CD4-positive, CD25-positive, alpha-beta regulatory T cell (primary cell): Measurements from ENCODE around the gene MSX1. TPM values are rescaled to one million over a fixed set of nuclear protein-coding genes. Genes with fewer than 3 reads are reported as not detected.

Source experiments
- ATAC-seq, 2 donors: fragments of 150-1000 bp; cut with Tn5 transposase; one replicate each; pipeline ENCODE4 v1.10.0; 2021; ENCODE audit warnings: low read depth in 2 of 2, moderate number of reproducible peaks in 2 of 2, moderate library complexity in 1 of 2
- DNase-seq, 3 donors: peaks; one replicate each; pipeline versions ENCODE4 v3.0.0 to v3.0.0-alpha.2; 2012 to 2022; ENCODE audit warnings: mixed read lengths in 1 of 3
- H3K27ac ChIP-seq: one replicate; pipeline ENCODE4 v1.7.0; 2013; ENCODE audit warnings: mild to moderate bottlenecking, low read length; ENCODE audit not compliant: insufficient read depth, poor library complexity, severe bottlenecking
- H3K27me3 ChIP-seq: one replicate; pipeline ENCODE4 v1.7.0; 2013; ENCODE audit warnings: low read length; ENCODE audit not compliant: control insufficient read depth, insufficient read depth
- H3K36me3 ChIP-seq: one replicate; pipeline ENCODE4 v1.7.0; 2013; ENCODE audit warnings: mild to moderate bottlenecking, low read length, moderate library complexity; ENCODE audit not compliant: control insufficient read depth, insufficient read depth
- H3K4me1 ChIP-seq: 2 replicates; pipeline ENCODE4 v1.7.0; 2013; ENCODE audit warnings: mild to moderate bottlenecking, low read length; ENCODE audit not compliant: insufficient read depth, control insufficient read depth, poor library complexity, severe bottlenecking
- H3K4me3 ChIP-seq: one replicate; pipeline ENCODE4 v1.7.0; 2013; ENCODE audit warnings: low read depth, mild to moderate bottlenecking, low read length, moderate library complexity
- H3K9me3 ChIP-seq, 2 experiments: 1 replicate in 1 of 2; 2 replicates in 1 of 2; pipeline ENCODE4 v1.7.0; 2013; ENCODE audit warnings: low read length in 2 of 2, mild to moderate bottlenecking in 1 of 2, moderate library complexity in 1 of 2; ENCODE audit not compliant: control insufficient read depth in 2 of 2
- H3K27ac Mint-ChIP-seq, 3 donors: one replicate each; pipeline ENCODE4 v1.8.0; 2020 to 2022; ENCODE audit warnings: mild to moderate bottlenecking in 3 of 3, mixed read lengths in 3 of 3, moderate library complexity in 2 of 3
- H3K27me3 Mint-ChIP-seq: one replicate; pipeline ENCODE4 v1.8.0; 2022; ENCODE audit warnings: mild to moderate bottlenecking, mixed read lengths
- H3K36me3 Mint-ChIP-seq: one replicate; pipeline ENCODE4 v1.8.0; 2020; ENCODE audit warnings: mixed read lengths
- H3K4me1 Mint-ChIP-seq, 4 donors: one replicate each; pipeline ENCODE4 v1.8.0; 2020 to 2022; ENCODE audit warnings: mixed read lengths in 4 of 4, mild to moderate bottlenecking in 1 of 4
- H3K4me3 Mint-ChIP-seq, 4 donors: one replicate each; pipeline ENCODE4 v1.8.0; 2020 to 2022; ENCODE audit warnings: mild to moderate bottlenecking in 4 of 4, mixed read lengths in 4 of 4, moderate library complexity in 3 of 4
- H3K9me3 Mint-ChIP-seq, 7 donors: one replicate each; pipeline ENCODE4 v1.8.0; 2020 to 2022; ENCODE audit warnings: mixed read lengths in 7 of 7, mild to moderate bottlenecking in 3 of 7, moderate library complexity in 2 of 7
- polyA plus RNA-seq, 4 donors: library from polyadenylated mRNA; unstranded; fragments of 300-500 nt; fragmentation: Illumina TruSeq; gene quantifications; one replicate each; pipeline ENCODE4 v1.2.3, GENCODE V29; 2021
- total RNA-seq: library from RNA; stranded (reverse); gene quantifications from one replicate; pipeline ENCODE4 v1.2.3, GENCODE V29; 2022

MSX1 gene
- total and polyA plus RNA-seq, 5 donors from 2014 or later, result 0.32 to 0.54 TPM; not detected in 3

GRCh38 chr4:4890574-4891255, 31.2 kb downstream of the MSX1 start:
- Mint-ChIP-seq H3K36me3 (no peaks in the 10 kb centered on the region), H3K4me3 (no peak overlapping the region), H3K27me3 (peaks cover 34% of the 10 kb centered on the region), H3K4me1 (no peaks in the 10 kb centered on the region), H3K27ac (no peak overlapping the region), H3K9me3 (no peaks in the 10 kb centered on the region)
- no peak for DNase-seq
- Histone ChIP-seq H3K27me3 (peaks cover 2% of the 10 kb centered on the region), H3K4me1 (no peaks in the 10 kb centered on the region), H3K36me3 (no peaks in the 10 kb centered on the region), H3K27ac (no peak overlapping the region), H3K9me3 (no peaks in the 10 kb centered on the region), H3K4me3 (no peak overlapping the region)
- ATAC-seq, result no peak

GRCh38 chr4:4893721-4894120, 34.3 kb downstream of the MSX1 start:
- peaks cover 0 to 1% (median 0%) of the 10 kb centered on the region in 7 donors for H3K9me3 Mint-ChIP-seq
- H3K27ac Mint-ChIP-seq, result no peak overlapping the region

GRCh38 chr4:4899202-4899925, 39.9 kb downstream of the MSX1 start:
- DNase-seq (no peak), ATAC-seq (no peak)
- Histone ChIP-seq H3K9me3 (no peaks in the 10 kb centered on the region), H3K27me3 (peaks cover 15% of the 10 kb centered on the region), H3K4me3 (no peak overlapping the region), H3K27ac (no peak overlapping the region), H3K4me1 (no peaks in the 10 kb centered on the region), H3K36me3 (no peaks in the 10 kb centered on the region)
- Mint-ChIP-seq H3K36me3 (no peaks in the 10 kb centered on the region), H3K4me3 (no peak overlapping the region), H3K27ac (no peak overlapping the region), H3K27me3 (peaks cover 5% of the 10 kb centered on the region), H3K9me3 (peaks cover 0 to 1% (median 0%) of the 10 kb centered on the region in 7 donors), H3K4me1 (no peaks in the 10 kb centered on the region)

More at GRCh38 chr4:4893721-4894120, 34.3 kb downstream of the MSX1 start:
- Histone ChIP-seq H3K9me3 (no peaks in the 10 kb centered on the region), H3K27ac (no peak overlapping the region), H3K27me3 (peaks cover 4% of the 10 kb centered on the region), H3K4me1 (no peaks in the 10 kb centered on the region), H3K4me3 (no peak overlapping the region), H3K36me3 (no peaks in the 10 kb centered on the region)
- peaks cover 22% of the 10 kb centered on the region for H3K27me3 Mint-ChIP-seq
- ATAC-seq (no peak), DNase-seq (no peak)
- H3K4me1 Mint-ChIP-seq, result no peaks in the 10 kb centered on the region
- no peak overlapping the region for H3K4me3 Mint-ChIP-seq
- no peaks in the 10 kb centered on the region for H3K36me3 Mint-ChIP-seq

- H3K27ac Mint-ChIP-seq, result no peak overlapping the region
- no peaks in the 10 kb centered on the region for H3K4me1 Mint-ChIP-seq
- H3K9me3 Mint-ChIP-seq, result peaks cover 0 to 2% (median 1%) of the 10 kb centered on the region in 7 donors
- no peaks in the 10 kb centered on the region for H3K36me3 Mint-ChIP-seq
- no peak for DNase-seq
- no peak overlapping the region for H3K4me3 Mint-ChIP-seq
- no peaks in the 10 kb centered on the region for H3K9me3 ChIP-seq
- H3K36me3 ChIP-seq, result no peaks in the 10 kb centered on the region
- no peak overlapping the region for H3K4me3 ChIP-seq
- no peak overlapping the region for H3K27ac ChIP-seq
- ATAC-seq, result no peak
- peaks cover 18% of the 10 kb centered on the region for H3K27me3 ChIP-seq
- H3K4me1 ChIP-seq, result no peaks in the 10 kb centered on the region
- H3K27me3 Mint-ChIP-seq, result peaks cover 18% of the 10 kb centered on the region
Observed at GRCh38 chr4:4901877-4902276, 42.4 kb downstream of the MSX1 start.

- Histone ChIP-seq H3K9me3 (no peaks in the 10 kb centered on the region), H3K4me3 (no peak overlapping the region), H3K4me1 (no peaks in the 10 kb centered on the region), H3K27ac (no peak overlapping the region), H3K36me3 (no peaks in the 10 kb centered on the region), H3K27me3 (peaks cover 10% of the 10 kb centered on the region)
- Mint-ChIP-seq H3K4me1 (no peaks in the 10 kb centered on the region), H3K9me3 (peaks cover 0 to 4% (median 0%) of the 10 kb centered on the region in 7 donors), H3K4me3 (no peak overlapping the region), H3K27me3 (peaks cover 10% of the 10 kb centered on the region), H3K27ac (no peak overlapping the region), H3K36me3 (no peaks in the 10 kb centered on the region)
- ATAC-seq (no peak), DNase-seq (no peak)
Observed at GRCh38 chr4:4912155-4912554, 52.7 kb downstream of the MSX1 start.

- DNase-seq, result no peak
- H3K4me1 Mint-ChIP-seq, result no peaks in the 10 kb centered on the region
- Histone ChIP-seq H3K4me1 (no peaks in the 10 kb centered on the region), H3K36me3 (no peaks in the 10 kb centered on the region), H3K4me3 (no peak overlapping the region), H3K9me3 (no peaks in the 10 kb centered on the region), H3K27ac (no peak overlapping the region), H3K27me3 (peaks cover 3% of the 10 kb centered on the region)
- no peak overlapping the region for H3K27ac Mint-ChIP-seq
- no peak overlapping the region for H3K4me3 Mint-ChIP-seq
- H3K27me3 Mint-ChIP-seq, result peaks cover 10% of the 10 kb centered on the region
- ATAC-seq, result no peak
- H3K9me3 Mint-ChIP-seq, result peaks cover 0 to 6% (median 4%) of the 10 kb centered on the region in 7 donors
- no peaks in the 10 kb centered on the region for H3K36me3 Mint-ChIP-seq
Observed at GRCh38 chr4:4913147-4913561, 53.7 kb downstream of the MSX1 start.
